Measurements from ENCODE around the gene SYNJ2BP.

SYNJ2BP gene, protein sequence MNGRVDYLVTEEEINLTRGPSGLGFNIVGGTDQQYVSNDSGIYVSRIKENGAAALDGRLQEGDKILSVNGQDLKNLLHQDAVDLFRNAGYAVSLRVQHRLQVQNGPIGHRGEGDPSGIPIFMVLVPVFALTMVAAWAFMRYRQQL

DNA sequence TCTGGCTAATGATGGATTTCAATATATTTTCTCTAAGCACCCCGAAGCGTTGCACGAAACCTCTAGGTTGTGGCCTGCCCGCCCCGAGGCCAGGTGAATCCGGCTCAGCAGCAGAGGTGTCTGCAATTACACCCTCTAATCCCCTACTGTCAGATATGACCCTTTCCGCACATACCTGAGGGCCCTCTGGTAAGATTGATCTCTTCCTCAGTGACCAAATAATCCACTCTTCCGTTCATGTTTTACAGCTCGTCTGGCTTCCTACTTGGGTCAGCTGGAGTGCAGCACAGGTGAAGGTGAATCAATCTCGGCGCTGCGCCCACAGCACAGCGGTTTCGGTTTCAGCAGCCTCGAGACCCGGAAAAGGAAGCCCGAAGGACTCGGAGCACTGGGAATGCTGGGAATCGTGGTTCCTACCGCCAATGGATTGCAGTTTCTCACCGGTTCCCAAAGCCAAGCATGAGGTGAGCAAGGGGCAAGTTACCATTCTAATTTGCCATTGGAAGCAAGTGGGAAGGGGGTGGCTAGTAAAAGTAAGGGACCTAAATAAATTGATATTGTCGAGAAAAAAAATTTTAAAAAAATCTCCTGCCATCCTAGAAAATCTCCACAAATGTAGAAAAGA lies at the start of gene SYNJ2BP:
Gene SYNJ2BP, minus strand, starts transcription at position 366 of the 625 bp plus-strand sequence. Its CDS starts 127 bp downstream, at position 239.
- TF ChIP-seq, protein P1, sequence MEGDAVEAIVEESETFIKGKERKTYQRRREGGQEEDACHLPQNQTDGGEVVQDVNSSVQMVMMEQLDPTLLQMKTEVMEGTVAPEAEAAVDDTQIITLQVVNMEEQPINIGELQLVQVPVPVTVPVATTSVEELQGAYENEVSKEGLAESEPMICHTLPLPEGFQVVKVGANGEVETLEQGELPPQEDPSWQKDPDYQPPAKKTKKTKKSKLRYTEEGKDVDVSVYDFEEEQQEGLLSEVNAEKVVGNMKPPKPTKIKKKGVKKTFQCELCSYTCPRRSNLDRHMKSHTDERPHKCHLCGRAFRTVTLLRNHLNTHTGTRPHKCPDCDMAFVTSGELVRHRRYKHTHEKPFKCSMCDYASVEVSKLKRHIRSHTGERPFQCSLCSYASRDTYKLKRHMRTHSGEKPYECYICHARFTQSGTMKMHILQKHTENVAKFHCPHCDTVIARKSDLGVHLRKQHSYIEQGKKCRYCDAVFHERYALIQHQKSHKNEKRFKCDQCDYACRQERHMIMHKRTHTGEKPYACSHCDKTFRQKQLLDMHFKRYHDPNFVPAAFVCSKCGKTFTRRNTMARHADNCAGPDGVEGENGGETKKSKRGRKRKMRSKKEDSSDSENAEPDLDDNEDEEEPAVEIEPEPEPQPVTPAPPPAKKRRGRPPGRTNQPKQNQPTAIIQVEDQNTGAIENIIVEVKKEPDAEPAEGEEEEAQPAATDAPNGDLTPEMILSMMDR (IDR thresholded peaks at IDR 0.05; ENCODE audit: insufficient read depth, low read depth, low read length, missing control alignments), result no peak
- peak within 1 kb of the TSS; percentile 62 for H3K4me3 ChIP-seq (ENCODE audit: low read length)
- DNase-seq (ENCODE audit: low read depth), result peak; percentile 87

DNA sequence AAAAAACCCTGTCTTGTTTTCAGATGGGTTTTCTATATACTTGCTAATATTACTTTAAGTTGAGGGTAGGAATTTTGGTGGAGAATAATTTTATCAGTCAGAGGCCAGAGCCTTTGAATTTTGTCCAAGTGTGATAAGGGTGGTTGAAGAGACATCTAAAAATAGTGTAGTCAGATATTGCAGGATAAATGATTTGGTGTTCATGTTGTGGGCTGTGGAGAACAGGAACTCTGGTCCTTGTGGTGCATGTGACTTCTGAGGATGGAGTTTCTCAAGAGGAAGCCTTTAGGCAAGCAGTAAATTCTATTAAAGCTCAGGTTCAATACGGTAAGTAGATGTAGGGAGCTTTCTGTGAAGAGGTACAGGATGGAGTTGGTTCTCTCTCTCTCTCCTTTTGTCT lies 37.8 kb upstream of the SYNJ2BP start:
- no peak for DNase-seq (ENCODE audit: low read depth)
- TF ChIP-seq, protein P1 (IDR thresholded peaks at IDR 0.05; ENCODE audit: insufficient read depth, low read depth, low read length, missing control alignments), result no peak
- no peak overlapping the region for H3K4me3 ChIP-seq (ENCODE audit: low read length)

DNA sequence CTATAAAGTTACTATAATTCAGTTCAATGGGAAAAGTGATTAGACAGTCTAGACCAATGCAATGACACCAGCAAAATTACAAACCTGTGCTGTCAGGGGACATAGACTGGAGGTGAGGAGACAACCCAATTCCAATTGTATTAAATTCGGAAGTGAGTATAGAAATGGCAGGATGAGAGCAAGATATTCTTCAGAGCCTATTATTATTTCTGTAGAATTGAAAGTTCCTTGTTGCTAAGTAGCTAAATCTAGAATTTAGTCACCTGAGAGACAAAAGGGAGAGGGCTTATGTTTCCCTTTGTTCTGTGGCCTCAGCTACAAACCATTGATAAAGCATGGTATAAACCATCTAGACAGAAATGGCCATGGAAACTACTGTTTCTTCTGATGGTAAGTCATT lies 35.0 kb upstream of the SYNJ2BP start, which contains the start of gene ADAM21:
Gene ADAM21, plus strand, starts transcription at position 301 of the 400 bp plus-strand sequence. CDS start 5,326 bp downstream, outside the sequence.
- TF ChIP-seq, protein P1 (IDR thresholded peaks at IDR 0.05; ENCODE audit: insufficient read depth, low read depth, low read length, missing control alignments), result no peak
- no peak for DNase-seq (ENCODE audit: low read depth)

DNA sequence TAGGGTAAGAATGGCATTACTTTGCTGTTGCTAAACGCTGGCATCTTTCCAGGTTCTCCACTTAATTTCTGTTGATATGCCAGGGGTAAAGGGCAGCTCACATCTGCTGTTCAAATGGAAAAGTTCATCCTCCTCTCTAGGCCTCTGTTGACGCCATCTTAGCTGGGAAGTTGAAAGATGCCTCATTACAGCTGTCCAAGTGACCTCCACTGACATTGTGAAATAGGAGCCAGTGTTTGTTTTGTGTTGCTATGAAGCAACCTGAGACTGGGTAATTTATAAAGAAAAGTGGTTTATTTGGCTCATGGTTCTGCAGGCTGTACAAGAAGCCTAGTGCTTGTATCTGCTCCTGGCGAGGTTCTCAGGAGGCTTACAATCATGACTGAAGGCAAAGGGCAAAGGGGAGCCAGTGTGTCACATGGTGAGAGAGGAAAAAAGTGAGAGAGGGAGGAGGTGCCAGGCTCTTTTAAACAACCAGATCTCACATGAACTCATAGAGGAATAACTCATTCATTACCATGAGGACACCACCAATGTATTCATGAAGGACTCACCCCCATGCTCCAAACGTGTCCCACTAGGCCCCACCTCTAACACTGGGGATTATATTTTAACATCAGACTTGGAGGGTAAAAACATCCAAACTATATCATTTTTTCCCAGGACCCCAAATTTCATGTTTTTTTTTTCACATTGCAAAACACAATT lies 31.9 kb upstream of the SYNJ2BP start:
- DNase-seq (ENCODE audit: low read depth), result peak; percentile 39
- no peak overlapping the region for H3K4me3 ChIP-seq (ENCODE audit: low read length)
- TF ChIP-seq, protein P1 (IDR thresholded peaks at IDR 0.05; ENCODE audit: insufficient read depth, low read depth, low read length, missing control alignments), result no peak

More for the DNA sequence above, 35.0 kb upstream of the SYNJ2BP start, which contains the start of gene ADAM21:
- H3K4me3 ChIP-seq (ENCODE audit: low read length), result no peak within 1 kb of the TSS

DNA sequence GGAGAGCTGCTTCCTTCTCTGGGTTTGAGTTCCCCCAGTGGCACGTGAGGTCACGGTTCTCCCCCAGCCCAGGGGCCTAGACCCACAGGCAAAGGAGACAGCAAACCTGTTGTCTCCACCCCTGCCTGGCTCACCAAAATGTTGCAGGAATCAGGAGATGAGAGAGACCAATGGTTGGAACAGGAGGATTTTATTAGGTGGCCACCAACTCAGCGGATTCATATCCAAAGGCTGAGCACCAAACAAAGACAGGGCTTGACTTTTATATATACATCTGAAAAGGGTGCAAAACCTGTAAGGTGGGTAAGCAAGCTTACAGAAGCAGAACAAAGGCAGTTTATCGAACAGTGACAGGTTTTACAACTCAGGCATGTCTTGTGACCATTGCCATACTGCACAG lies 25.9 kb upstream of the SYNJ2BP start:
- TF ChIP-seq, protein P1 (IDR thresholded peaks at IDR 0.05; ENCODE audit: insufficient read depth, low read depth, low read length, missing control alignments), result no peak
- DNase-seq (ENCODE audit: low read depth), result no peak
- no peak overlapping the region for H3K4me3 ChIP-seq (ENCODE audit: low read length)

DNA sequence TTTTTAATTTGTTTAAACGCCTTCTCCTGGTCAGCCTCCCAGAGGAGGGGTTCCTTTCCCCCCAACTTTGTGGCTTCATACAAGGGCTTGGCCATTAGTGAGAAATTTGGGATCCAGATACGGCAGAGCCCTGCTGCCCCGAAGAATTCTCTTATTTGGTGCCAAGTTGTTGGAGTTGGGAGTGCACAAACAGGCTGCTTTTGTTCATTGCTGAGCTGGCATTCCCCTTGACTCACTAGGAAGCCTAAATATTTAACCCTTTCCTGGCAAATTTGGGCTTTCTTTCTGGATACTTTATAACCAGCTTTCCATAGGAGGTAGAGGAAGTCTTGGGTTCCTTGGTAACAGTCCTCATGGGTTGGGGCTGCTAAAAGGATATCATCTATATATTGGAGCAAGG lies 24.8 kb upstream of the SYNJ2BP start:
- TF ChIP-seq, protein P1 (IDR thresholded peaks at IDR 0.05; ENCODE audit: insufficient read depth, low read depth, low read length, missing control alignments), result no peak
- no peak overlapping the region for H3K4me3 ChIP-seq (ENCODE audit: low read length)
- DNase-seq (ENCODE audit: low read depth), result peak; percentile 14

All from epithelial cell of esophagus (primary cell).